A673 (cell line): ENCODE measurements around the gene LEFTY2.

Experiments used
- CTCF ChIP-seq: fragments of 300-800, 200-600 bp; sonication (generic); conservative IDR thresholded peaks from 2 replicates; pipeline ENCODE4 v1.5.1; 2017; ENCODE audit warnings: low read depth, mild to moderate bottlenecking, antibody characterized with exemption, low read length, moderate library complexity, mixed read lengths
- EZH2 ChIP-seq: fragments of 200-600 bp; sonication (generic); IDR thresholded peaks from 2 replicates; pipeline ENCODE4 v1.6.1; 2017; ENCODE audit warnings: borderline replicate concordance, low read depth, mild to moderate bottlenecking, mixed read lengths, antibody characterized with exemption, low read length; ENCODE audit not compliant: poor library complexity, severe bottlenecking

GRCh38 chr1:225941187-225941941, at the start of gene LEFTY2:
- TF ChIP-seq CTCF: no peak
- no peak for TF ChIP-seq EZH2
